ENCODE measurements around the gene BRMS1L. TPM values are rescaled to one million over a fixed set of nuclear protein-coding genes. Genes with fewer than 3 reads are reported as not detected.
A peak's percentile ranks its signal among the peaks of the same experiment; 100 is the strongest.
"Not testable (repeated sequence)": the region's sequence is repeated elsewhere in the genome, so short reads cannot be mapped to it uniquely, and the experiment has no call there.

The BRMS1L gene, protein sequence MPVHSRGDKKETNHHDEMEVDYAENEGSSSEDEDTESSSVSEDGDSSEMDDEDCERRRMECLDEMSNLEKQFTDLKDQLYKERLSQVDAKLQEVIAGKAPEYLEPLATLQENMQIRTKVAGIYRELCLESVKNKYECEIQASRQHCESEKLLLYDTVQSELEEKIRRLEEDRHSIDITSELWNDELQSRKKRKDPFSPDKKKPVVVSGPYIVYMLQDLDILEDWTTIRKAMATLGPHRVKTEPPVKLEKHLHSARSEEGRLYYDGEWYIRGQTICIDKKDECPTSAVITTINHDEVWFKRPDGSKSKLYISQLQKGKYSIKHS
- 10.4 and 11.4 TPM in 2 replicates for total RNA-seq (2022)
- percentile 68 among the genes with signal in this experiment for Bru-seq, nascent RNA
- BruChase-seq, experiment 1, labeled RNA remaining after a 2-hour chase: percentile 64 among the genes with signal in this experiment
- percentile 65 among the genes with signal in this experiment for BruChase-seq, experiment 2, labeled RNA remaining after a 6-hour chase
- long read RNA-seq, transcript BRMS1L-201 (10 exons, 2,657 nt): major isoform, 13 of 18 reads
- long read RNA-seq, partial matches to known transcripts: 1 of 18 reads
- long read RNA-seq, other reads (novel, unspliced or antisense): 4 of 18 reads

DNA sequence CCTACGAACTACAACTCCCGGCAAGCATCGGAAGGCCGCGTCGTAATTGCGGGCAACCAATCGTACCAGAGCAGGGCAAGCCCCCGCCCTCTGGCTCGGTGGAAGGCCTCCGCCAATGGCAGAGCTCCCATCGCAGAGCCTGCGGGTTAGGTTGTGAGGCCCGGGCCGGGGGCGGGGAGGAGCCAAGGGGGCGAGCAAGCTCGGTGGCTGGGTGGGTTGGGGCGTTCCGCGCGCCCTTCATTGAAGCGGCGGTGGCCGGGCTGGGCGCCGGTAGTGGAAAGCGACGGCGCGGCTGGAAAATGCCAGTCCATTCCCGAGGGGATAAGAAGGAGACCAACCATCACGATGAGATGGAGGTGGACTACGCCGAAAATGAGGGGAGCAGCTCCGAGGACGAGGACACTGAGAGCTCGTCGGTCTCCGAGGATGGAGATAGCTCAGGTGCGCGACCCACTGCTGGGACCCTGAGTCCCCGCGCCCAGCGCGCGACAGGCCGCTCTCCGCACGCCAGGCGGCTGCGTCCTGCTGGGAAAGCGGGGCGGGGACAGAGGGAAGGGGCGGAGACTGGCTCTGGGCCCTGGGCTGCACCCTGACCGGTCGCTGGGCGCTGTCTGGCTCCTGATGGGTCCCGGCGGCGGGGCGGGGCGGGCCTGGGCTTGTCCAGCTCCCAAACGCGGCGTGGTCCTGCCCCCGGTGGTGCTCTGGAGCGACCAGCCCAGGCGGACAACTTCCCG lies at the start of gene BRMS1L:
BRMS1L (plus strand) TSS at position 121 of the 734 bp plus-strand sequence; CDS start at position 300, 179 bp downstream.
- no TSS peak for BruUV-seq (replicated peaks)
- H3K4me3 ChIP-seq (ENCODE audit: low read depth, low read length): peak within 1 kb of the TSS; percentile 97
- Mint-ChIP-seq H3K36me3 (ENCODE audit: insufficient read depth, unreplicated experiment) (peaks cover 10% of the 10 kb centered on the region), H3K4me3 (ENCODE audit: unreplicated experiment) (peak within 1 kb of the TSS; percentile 78), H3K27ac (ENCODE audit: unreplicated experiment) (peak within 1 kb of the TSS; percentile 81), H3K9me3 (ENCODE audit: unreplicated experiment) (no peaks in the 10 kb centered on the region), H3K27me3 (ENCODE audit: insufficient read depth, unreplicated experiment) (no peaks in the 10 kb centered on the region), H3K4me1 (ENCODE audit: low read depth, unreplicated experiment) (peaks cover 7% of the 10 kb centered on the region)
- no peak for TF ChIP-seq CTCF (IDR thresholded peaks at IDR 0.05; ENCODE audit: insufficient read depth in 1 of 2, low read depth in 1 of 2, low read length in 1 of 2, severe bottlenecking in 1 of 2, unreplicated experiment in 1 of 2)
- POLR2A ChIA-PET: interaction anchor here (0.5 to 1.1 kb wide), 14 partner anchors 9 to 1878 kb away, joined by 3 to 13 read pairs (median 4); partner anchors contain the start of genes FAM177A1, INSM2, RALGAPA1 and SRP54
- no peaks in the 10 kb centered on the region for H3K36me3 ChIP-seq (ENCODE audit: control insufficient read depth, insufficient read depth, low read length)
- H3K27me3 ChIP-seq (replicated peaks; ENCODE audit: control insufficient read depth, insufficient read depth, low read length): no peaks in the 10 kb centered on the region
- CTCF ChIA-PET: interaction anchor here (0.6 to 1.1 kb wide), 9 partner anchors 8 to 1093 kb away, joined by 3 to 10 read pairs (median 5); partner anchors contain the start of gene RALGAPA1
- intact Hi-C loops (cut with micrococcal nuclease; ENCODE audit: unreplicated experiment): loop anchor here (2.0 kb wide), 1 partner anchor 18 kb away; the partner anchor contains the start of gene RALGAPA1
- peaks cover 6% of the 10 kb centered on the region; the same call in 1 of the 2 replicates for H3K4me1 ChIP-seq
- no peaks in the 10 kb centered on the region for H3K9me3 ChIP-seq
- peak; percentile 98 to 99 for DNase-seq

GRCh38 chr14:35776823-35777222 lies 49.3 kb upstream of the BRMS1L start:
- TF ChIP-seq CTCF (IDR thresholded peaks at IDR 0.05; ENCODE audit: insufficient read depth in 1 of 2, low read depth in 1 of 2, low read length in 1 of 2, severe bottlenecking in 1 of 2, unreplicated experiment in 1 of 2): no peak
- Histone ChIP-seq H3K4me1 (no peaks in the 10 kb centered on the region), H3K4me3 (ENCODE audit: low read depth, low read length) (no peak overlapping the region), H3K9me3 (no peaks in the 10 kb centered on the region), H3K27me3 (replicated peaks; ENCODE audit: control insufficient read depth, insufficient read depth, low read length) (no peaks in the 10 kb centered on the region), H3K36me3 (ENCODE audit: control insufficient read depth, insufficient read depth, low read length) (no peaks in the 10 kb centered on the region)
- Mint-ChIP-seq H3K9me3 (ENCODE audit: unreplicated experiment) (peaks cover 20% of the 10 kb centered on the region), H3K27me3 (ENCODE audit: insufficient read depth, unreplicated experiment) (no peaks in the 10 kb centered on the region), H3K4me3 (ENCODE audit: unreplicated experiment) (no peak overlapping the region), H3K36me3 (ENCODE audit: insufficient read depth, unreplicated experiment) (no peaks in the 10 kb centered on the region), H3K4me1 (ENCODE audit: low read depth, unreplicated experiment) (no peaks in the 10 kb centered on the region), H3K27ac (ENCODE audit: unreplicated experiment) (no peak overlapping the region)
- ChIA-PET POLR2A (no interaction called here), CTCF (no interaction called here)
- BruUV-seq (replicated peaks): no TSS peak
- intact Hi-C loops (cut with micrococcal nuclease; ENCODE audit: unreplicated experiment): no loop called here
- no peak for DNase-seq

GRCh38 chr14:35777550-35777949 lies 48.6 kb upstream of the BRMS1L start:
- intact Hi-C loops (cut with micrococcal nuclease; ENCODE audit: unreplicated experiment); H3K4me3 ChIP-seq (ENCODE audit: low read depth, low read length); H3K27ac Mint-ChIP-seq (ENCODE audit: unreplicated experiment); H3K27me3 ChIP-seq (replicated peaks; ENCODE audit: control insufficient read depth, insufficient read depth, low read length); H3K27me3 Mint-ChIP-seq (ENCODE audit: insufficient read depth, unreplicated experiment); H3K36me3 ChIP-seq (ENCODE audit: control insufficient read depth, insufficient read depth, low read length); POLR2A ChIA-PET; H3K36me3 Mint-ChIP-seq (ENCODE audit: insufficient read depth, unreplicated experiment); H3K4me1 Mint-ChIP-seq (ENCODE audit: low read depth, unreplicated experiment); DNase-seq; H3K4me1 ChIP-seq; H3K4me3 Mint-ChIP-seq (ENCODE audit: unreplicated experiment); CTCF ChIA-PET; BruUV-seq (replicated peaks); H3K9me3 ChIP-seq: not testable (repeated sequence)
- H3K9me3 Mint-ChIP-seq (ENCODE audit: unreplicated experiment): peaks cover 21% of the 10 kb centered on the region
